HG03571 (cell line): ENCODE data around the gene SCAND1.

Experiments used
- ATAC-seq: cut with Tn5 transposase; IDR thresholded peaks from one replicate; pipeline ENCODE4 v1.9.1; 2021; ENCODE audit not compliant: unreplicated experiment

Gene SCAND1

GRCh38 chr20:35908007-35908406 is 46.3 kb downstream of the SCAND1 start:
- ATAC-seq, result no peak

GRCh38 chr20:35907017-35907701 is 47.1 kb downstream of the SCAND1 start:
- no peak for ATAC-seq

GRCh38 chr20:35904982-35905663 is 49.2 kb downstream of the SCAND1 start:
- no peak for ATAC-seq

- no peak for ATAC-seq
Observed at GRCh38 chr20:35903843-35904242, 50.5 kb downstream of the SCAND1 start.
